SW480 (cell line): ENCODE measurements around the gene CDK14.
A peak's percentile ranks its signal among the peaks of the same experiment; 100 is the strongest.

ENCODE experiments used
- DNase-seq: peaks from one replicate; pipeline ENCODE4 v3.0.0-alpha.2; 2016; ENCODE audit warnings: low spot score

CDK14 gene

GRCh38 chr7:91064052-91064451 lies 467.9 kb downstream of the CDK14 start:
- DNase-seq, result no peak

GRCh38 chr7:91064938-91065337 lies 468.8 kb downstream of the CDK14 start:
- no peak for DNase-seq

GRCh38 chr7:91066627-91067026 lies 470.5 kb downstream of the CDK14 start:
- no peak for DNase-seq

- no peak for DNase-seq
These were observed 471.1 kb downstream of the CDK14 start for GRCh38 chr7:91067242-91067641.

GRCh38 chr7:91068136-91068795 lies 472.1 kb downstream of the CDK14 start:
- DNase-seq, result peak; percentile 69

- no peak for DNase-seq
These were observed 473.0 kb downstream of the CDK14 start for GRCh38 chr7:91069146-91069545.

GRCh38 chr7:91079487-91079886 lies 483.4 kb downstream of the CDK14 start:
- DNase-seq, result no peak

GRCh38 chr7:91080351-91080750 lies 484.2 kb downstream of the CDK14 start:
- no peak for DNase-seq

- DNase-seq, result no peak
These were observed 485.9 kb downstream of the CDK14 start for GRCh38 chr7:91082038-91082437.

GRCh38 chr7:91082852-91083495 lies 486.9 kb downstream of the CDK14 start:
- DNase-seq, result peak; percentile 67

GRCh38 chr7:91083855-91084644 lies 487.9 kb downstream of the CDK14 start:
- no peak for DNase-seq

GRCh38 chr7:91085175-91085574 lies 489.1 kb downstream of the CDK14 start:
- no peak for DNase-seq

- DNase-seq, result no peak
These were observed 490.1 kb downstream of the CDK14 start for GRCh38 chr7:91086200-91086599.

- no peak for DNase-seq
These were observed 492.0 kb downstream of the CDK14 start for GRCh38 chr7:91088156-91088555.

- no peak for DNase-seq
These were observed 492.6 kb downstream of the CDK14 start for GRCh38 chr7:91088691-91089090.

- DNase-seq, result peak; percentile 78
These were observed 493.4 kb downstream of the CDK14 start for GRCh38 chr7:91089382-91089963.

GRCh38 chr7:91090684-91091083 lies 494.6 kb downstream of the CDK14 start:
- no peak for DNase-seq

- no peak for DNase-seq
These were observed 495.5 kb downstream of the CDK14 start for GRCh38 chr7:91091631-91092030.

GRCh38 chr7:91093181-91093580 lies 497.1 kb downstream of the CDK14 start:
- DNase-seq, result no peak

- no peak for DNase-seq
These were observed 502.4 kb downstream of the CDK14 start for GRCh38 chr7:91098566-91098965.

- no peak for DNase-seq
These were observed 507.2 kb downstream of the CDK14 start for GRCh38 chr7:91103363-91103762.

GRCh38 chr7:91107460-91107859 lies 511.3 kb downstream of the CDK14 start:
- no peak for DNase-seq

- DNase-seq, result no peak
These were observed 513.1 kb downstream of the CDK14 start for GRCh38 chr7:91109200-91109599.
